HG03521 (cell line): ENCODE measurements around the gene IL1RAP.
"Not testable (repeated sequence)": the region's sequence is repeated elsewhere in the genome, so short reads cannot be mapped to it uniquely, and the experiment has no call there.

Source experiments
- ATAC-seq: cut with Tn5 transposase; IDR thresholded peaks from one replicate; pipeline ENCODE4 v1.9.1; 2021; ENCODE audit warnings: mild to moderate bottlenecking, moderate library complexity; ENCODE audit not compliant: unreplicated experiment

IL1RAP gene

DNA sequence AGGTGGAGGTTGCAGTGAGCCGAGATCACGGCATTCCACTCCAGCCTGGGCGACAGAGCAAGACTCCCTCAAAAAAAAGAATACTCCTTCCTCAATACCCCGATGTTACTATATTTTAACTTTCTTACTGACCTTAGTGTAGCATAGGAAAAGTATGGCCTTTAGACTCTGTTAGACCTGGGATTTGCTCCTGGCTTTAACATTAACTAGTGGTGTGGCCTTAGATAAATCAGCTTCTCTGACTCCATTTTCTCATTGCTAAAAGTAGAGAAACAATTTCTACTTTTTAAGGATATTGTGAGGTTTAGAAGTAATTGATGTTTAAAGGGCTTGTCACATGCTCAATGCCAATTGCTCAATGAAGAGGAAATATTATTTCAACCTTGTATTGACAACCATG is 7.6 kb upstream of the IL1RAP start:
- no peak for ATAC-seq

DNA sequence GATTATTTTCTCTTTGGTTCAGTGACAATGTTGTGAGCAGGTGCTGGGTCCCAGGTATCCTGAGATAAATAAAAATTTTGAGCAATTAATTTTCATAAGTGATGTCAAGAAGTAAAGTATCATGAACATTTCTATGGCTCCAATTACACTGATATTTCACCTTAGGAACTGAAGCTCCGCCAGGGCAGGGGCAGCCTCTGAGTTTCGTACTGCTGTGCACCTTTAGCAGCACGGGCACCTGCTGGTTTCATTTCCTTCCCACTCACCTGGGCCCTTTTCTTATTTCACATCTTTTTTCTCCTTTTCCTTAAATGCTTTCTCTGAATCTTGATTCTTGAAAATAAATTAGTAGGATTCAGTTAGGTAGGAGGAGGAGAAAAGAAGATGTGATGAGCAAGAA is 1.2 kb upstream of the IL1RAP start:
- no peak for ATAC-seq

DNA sequence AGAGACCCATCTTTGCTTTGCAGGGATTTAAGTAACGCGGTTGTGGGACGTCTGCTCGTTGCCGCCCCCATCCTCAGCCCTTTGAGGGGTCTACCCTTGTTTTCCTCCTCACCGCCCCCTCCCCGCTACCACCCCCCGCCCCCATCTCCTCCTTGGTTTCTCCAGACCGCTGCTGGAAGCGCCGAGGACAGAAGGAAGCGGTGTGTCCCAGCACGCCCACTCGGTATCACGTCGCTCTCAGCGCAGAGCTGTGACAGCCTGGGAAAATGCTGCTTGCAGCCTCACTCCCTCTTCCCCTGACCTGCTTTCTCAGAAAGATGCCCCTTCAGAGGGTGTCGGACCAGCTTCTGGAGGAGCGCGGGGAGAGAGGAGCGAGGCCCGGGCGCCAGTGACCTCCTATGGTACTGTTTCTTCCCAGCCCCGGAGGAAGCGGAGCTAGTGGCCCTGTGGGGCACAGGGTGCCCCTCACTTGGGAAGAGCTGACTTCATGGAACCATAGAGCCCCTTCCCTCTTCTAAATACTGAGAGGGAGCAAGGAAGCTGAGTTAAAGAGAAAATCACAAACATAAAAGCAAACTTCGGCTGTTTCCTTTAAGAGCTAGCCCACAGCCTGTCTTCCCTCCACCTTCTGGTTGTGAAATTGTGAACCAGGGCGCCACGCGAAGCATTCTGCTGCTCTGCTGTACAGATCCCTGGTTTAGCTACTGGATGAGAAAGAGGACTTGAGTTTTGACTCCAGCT is 698 bp downstream of the IL1RAP start:
- ATAC-seq, result no peak

DNA sequence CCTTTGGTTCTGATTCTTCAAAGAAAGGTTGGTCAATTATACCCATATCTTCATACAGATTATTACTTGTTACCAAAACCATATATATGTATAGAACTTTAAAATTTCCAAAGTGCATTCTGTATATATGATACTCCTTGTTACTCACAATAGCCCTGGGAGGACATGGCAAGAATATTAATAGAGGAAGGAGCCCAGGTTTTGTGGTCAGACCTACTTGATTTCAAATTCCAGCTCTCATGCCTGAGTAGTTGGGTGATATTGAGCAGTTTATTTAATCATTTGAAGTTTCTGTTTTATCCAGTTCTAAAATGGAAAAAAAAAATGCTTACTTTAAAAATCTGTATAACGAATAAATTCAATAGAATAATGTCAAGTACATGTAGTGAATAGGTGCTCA is 2.5 kb downstream of the IL1RAP start:
- ATAC-seq, result no peak

DNA sequence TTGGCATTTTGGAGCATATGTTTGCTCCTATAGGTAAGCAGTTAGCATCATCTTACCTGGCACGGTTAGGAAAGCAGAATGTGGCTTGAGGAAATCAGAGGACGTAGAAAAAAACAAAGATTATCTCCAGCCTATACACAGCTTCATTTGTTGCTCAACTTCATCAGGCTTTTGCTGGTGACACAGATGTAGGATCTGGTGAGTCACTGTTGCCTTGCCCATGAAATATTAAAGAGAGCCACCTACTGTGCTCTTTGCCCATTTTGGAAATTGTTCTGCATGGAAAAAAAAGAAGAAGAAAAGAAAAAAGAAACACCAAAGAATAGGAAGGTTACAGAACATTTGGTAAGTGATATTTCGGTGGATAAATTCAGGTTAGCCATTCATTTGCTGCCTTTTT is 3.8 kb downstream of the IL1RAP start:
- ATAC-seq, result no peak

DNA sequence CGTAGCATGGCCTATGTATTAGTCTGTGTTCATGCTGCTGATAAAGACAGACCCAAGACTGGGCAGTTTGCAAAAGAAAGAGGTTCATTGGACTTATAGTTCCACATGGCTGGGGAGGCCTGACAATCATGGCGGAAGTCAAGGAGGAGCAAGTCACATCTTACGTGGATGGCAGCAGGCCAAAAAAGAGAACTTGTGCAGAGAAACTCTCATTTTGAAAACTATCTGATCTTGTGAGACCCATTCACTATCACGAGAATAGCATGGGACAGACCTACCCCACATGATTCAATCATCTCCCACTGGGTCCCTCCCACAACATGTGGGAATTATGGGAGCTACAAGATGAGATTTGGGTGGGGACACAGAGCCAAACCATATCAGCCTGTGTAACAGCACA is 4.6 kb downstream of the IL1RAP start:
- ATAC-seq, result not testable (repeated sequence)

DNA sequence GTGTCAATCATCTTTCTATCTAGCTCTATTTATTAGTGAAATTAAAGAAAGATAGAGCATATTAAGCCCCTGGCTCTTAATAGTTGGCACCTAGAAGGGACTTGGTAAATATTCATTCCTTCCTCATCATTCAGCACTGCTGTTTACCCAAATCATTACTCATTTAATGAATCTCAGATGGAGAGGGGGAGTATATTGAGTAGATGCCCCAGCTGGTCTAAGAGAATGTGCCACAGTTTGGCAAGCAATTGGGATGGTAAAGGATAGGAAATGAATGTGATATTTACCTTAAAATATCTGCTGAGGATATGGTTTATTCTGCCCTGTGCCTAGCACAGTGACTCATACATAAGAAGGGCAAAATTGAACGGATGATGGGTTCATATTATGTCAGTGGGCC is 6.0 kb downstream of the IL1RAP start:
- no peak for ATAC-seq

DNA sequence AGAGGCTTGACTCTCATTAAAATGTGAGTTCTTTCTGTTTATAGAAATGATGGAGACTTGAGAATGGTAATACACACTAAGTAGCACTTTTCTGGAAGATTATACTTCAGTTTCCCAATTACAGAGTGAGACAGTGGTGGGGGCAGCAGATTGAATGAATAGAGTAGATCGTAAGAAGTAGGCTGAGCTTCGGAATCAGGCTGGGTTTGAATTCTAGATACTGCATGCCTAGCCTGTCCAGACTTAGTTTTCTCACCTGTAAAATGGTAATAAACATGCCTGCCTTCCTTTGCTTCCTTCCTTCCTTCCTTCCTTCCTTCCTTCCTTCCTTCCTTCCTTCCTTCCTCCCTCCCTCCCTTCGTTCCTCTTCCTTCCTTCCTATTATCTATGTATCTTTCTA is 8.1 kb downstream of the IL1RAP start:
- no peak for ATAC-seq

DNA sequence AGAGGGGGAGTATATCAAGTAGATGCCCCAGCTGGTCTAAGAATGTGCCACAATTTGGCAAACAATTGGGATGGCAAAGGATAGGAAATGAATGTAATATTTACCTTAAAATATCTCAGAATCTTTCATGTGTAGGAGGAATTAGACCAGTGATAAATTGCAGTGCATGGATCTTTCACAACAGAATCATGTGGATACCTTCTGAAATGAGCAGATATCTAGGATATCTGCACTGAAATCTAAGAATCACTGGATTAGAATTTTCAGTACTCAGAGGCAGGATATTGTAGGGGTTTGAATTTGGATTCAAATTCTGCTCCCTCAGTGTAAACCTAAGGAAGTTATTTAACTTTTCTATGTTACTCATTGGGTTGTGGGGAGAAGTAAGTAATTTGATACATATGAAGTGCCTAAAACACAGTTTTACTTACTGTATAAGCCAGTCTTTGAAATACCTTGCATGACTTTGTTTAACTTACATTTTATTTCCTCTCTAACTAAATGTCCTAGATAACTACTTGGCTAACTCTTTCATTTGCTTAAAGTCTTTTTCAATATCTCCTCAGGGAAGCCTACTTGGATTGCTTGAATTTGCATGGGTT is 8.8 kb downstream of the IL1RAP start:
- ATAC-seq, result no peak

DNA sequence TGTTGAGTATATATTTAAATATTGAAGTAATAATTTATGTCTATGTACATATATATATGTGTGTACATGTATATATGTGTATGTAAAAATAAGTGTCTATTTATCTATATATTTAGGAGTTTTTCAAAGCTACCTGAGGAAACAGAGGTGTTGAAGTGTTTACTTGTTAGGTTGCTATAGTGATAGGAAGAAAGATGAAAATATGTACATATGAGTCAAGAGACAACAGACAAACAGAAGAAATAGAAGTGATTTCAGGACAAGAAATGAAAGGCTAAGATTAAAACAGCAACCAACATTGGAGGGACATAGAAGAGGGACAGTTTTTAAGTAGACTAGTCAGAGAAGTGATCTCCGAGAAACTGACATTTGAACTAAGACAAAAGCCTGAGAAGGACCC is 11.1 kb downstream of the IL1RAP start:
- no peak for ATAC-seq

DNA sequence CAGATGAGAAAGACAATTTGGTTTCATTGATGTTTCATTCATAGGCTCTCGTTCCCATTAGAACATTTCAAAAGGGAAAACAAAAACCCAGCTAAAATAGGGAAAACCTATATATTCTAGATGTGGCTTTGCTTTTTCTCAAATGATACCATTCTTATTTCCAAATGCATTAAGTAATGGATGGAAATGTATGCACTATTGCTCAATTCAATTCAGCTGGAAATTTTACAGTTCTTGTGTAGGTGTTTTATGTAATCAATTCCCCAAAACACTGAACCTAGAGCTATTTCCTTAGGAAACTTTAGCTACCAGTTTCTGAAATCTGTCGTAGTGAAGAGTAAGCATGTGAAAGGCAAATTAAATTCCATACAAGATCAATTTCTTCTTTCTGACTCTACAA is 11.7 kb downstream of the IL1RAP start:
- ATAC-seq, result no peak

DNA sequence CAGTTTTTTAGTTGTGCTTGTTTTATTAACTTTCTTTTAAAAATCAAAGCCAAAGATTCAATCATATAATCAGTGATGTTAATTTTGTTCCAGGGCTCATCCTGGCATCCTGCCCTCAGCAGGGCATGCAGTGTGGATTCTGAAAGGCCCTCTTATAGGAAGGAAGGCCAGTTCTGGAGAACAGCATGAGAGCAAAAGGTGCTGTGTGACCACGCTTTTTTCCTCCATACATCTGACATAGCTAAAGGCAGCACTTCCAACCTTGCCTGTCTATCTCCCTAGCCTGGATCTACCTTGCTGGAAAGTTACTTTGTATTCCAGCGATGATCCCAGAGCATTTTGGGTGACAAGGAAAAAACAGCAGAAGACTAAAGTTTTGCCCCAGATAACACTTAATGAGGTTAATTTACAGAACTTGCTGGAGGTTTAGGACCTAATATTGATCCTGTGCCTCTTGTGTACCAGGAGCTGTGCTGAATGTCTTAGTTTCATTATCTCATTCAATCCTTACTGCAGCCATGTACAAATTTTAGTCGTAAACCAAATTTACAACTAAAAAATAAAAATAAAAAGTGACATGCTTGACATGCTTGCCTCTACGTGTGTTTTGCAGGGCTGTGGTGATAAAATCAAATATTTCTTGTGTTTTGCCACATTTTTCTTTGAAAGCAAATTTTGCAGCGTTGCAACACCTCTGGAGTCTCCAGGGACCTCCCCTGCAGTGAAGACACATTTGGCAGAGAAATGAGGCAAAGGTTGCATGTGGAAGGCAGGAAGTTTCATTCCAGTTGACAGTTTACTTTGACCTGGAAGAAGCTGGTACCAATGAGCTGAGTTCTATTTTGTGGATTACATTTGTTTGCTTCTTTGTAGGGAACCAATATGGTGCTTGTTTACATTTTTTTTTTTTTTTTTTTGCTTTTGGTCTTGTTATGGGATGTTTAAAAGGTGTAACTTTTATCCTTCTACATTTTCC is 13.2 kb downstream of the IL1RAP start:
- ATAC-seq, result no peak

DNA sequence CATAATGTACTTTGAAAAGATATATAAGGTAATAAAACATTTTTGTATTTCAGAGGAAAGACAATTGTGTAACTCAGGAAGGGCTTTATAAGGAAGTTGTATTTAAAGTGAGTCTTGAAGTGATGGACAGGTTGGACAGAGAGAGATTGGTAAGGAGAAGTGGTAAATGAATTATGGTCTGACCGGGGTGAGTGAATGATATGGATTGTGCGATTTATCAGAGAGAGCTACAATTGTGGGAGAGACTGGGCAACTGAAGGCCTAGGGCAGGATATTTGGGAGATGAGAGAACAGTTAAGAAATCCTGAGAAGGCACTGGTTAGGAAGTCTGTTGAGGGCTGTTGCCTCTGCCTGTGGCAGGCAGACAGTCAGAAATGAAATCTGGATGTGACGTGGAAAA is 14.8 kb downstream of the IL1RAP start:
- no peak for ATAC-seq

DNA sequence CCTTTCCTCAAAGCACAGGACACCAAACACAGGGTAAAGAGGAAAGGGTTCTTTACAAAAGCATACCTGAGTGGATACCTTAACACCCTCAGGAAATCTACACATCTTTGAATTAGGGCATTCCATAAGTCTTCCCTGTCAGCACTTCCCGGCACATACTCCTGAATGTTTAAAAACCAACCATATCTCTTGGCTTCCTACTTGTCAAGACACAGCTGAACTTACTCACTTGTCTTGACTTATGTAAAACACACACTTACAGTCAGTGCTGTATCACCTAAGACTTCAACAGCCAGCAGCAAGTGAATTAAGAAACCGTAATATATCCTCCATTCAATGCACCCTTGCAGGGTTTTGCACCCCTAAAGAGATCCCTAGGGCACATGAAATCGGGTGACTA is 17.5 kb downstream of the IL1RAP start:
- no peak for ATAC-seq

DNA sequence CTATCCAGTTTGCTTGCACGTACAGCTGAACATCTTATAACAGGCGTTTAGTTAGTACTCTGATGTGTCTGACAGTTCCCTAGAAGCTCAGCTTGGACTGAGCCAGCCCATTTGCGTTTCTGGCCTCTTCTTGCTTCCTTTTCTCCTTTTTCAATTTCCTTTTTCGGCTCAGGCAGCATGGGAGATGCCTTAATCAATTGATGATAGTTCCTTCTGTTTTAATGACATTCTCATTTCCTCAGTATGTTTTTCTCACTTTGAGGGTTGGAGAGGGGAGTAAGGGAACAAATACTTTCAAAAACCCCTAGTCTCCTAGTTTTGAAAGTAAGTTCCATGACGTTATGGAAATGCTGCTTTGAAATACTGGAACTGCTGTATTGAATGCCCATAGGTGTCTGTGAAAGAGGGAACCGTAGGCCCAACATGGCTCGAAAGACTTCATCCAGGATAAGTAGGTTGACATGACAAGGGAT is 18.9 kb downstream of the IL1RAP start:
- ATAC-seq, result no peak

DNA sequence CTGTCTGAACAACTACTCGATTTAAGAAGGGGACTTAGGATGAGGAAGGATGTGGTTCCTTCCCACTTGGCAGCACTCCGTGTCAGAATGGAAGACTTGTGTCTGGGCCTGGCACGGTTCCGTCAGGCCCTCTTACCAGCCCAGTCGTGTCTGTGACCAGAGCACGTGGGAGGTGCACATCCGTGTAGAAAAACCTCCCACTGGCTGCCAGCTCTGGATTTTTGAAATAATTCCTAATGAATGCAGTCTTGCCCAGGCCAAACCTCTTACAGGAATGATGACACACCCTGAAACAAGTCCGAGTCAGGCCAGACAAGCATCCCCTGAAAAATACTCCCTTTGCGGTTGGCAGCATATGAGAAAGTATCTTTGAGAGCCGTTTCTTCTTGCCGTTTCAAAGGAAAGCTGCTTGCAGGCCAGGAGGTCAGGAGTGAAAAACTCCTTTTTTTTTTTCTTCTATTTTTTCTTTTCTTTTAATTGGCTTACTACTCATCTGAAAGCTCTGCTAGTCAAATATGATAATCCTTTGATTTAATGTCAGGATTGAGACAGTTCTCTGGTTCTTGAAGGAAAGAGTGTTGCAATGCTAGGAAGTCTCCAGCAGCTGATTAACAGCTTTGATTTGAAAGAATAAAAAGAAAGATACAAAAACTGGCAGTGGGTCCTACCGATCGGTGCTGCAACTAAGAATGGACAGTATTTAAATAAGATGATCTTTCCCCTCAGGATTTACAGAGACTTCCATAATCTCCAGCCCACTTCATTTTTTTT is 19.8 kb downstream of the IL1RAP start:
- no peak for ATAC-seq

DNA sequence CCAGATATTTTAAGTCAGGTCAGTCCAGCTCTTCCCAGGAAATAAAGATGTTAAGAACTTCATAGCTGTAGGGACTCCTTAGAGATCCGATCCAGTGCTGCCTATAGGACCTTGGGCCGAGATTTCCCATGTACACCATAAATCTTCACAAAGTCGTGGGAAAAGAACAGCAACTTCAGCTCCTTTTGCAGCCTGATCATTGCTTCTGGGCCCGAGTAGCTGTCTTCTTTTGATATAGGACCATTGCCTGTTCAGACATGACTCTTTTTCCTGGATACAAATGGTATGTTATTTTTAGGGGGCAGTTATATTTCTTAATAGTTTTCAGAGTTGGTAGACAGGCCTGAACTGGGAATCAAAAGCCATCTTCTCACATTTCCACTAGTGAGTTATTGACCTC is 20.5 kb downstream of the IL1RAP start:
- no peak for ATAC-seq

DNA sequence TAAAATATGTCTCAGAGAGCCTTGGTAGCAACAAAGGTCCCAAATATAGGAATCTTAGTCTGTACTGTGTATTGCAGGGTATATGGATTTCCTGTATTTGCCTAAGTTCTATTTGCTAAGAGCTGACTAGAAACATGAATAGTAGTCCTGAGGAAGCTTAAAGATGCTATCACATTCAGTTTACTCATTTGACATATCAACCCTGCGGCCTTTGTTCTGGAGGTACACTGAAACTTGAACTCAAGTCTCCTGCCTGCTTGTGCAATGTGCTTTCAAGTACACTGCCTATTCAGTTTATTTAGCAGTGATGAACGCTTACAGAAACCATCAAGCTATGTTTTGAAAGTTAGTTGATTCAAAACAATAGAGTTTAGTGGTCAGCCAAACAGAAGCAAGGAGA is 21.1 kb downstream of the IL1RAP start:
- no peak for ATAC-seq

DNA sequence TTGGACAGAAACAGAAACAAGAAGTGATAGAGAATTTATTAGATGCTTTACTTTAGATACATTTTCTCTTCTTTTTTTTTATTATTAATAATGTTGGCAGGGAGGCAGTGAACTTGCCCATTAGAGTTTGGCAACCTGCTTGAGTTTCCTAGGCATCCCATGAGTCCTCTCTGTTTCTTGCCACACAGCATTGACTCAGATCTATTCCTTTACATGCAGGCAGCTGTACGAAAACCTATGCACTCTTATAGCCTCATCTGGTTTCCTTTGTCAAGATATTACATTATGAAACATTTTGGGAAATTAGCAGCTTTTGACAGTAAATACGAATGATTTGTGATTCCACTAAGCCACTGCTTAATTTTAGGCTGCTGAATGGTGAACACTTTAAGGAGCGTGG is 23.3 kb downstream of the IL1RAP start:
- ATAC-seq, result no peak

DNA sequence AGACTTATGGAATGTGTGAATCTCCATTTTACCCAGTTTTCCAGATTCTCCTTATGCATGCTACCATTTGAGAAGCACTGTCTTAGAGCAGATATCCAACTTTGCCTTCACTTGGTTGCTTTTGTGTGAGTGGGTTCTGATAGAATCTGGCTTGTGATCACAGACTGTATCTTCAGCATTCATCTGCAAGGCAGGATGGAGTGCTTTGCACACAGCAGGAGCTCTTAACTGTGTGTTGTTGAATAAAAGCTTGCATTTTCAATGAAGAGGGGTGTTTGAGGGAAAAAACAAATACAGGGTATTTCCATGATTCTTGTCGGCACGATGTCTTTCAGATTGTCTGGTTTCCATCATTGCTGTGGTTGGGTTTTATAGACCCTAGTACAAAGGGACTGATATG is 24.4 kb downstream of the IL1RAP start:
- ATAC-seq, result no peak

DNA sequence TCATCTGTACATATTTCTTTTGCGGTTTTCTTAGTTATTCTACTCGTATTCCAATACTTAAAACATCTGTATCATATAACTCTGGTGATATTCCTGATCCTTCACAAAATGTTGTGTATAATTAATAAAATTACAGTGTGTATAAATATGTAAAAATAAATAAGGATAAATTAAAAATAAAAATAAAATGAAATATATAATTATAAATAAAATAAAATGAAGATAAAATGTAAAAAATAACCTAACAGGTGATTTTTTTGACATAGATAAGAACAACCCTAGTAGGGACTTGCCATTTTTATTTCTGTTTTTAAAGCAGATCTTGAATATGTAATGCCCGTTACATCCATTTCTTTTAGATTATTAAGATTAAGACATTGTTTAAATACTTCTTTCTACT is 25.6 kb downstream of the IL1RAP start:
- ATAC-seq, result no peak
